ENCODE measurements around the gene PCSK1N. TPM values are rescaled to one million over a fixed set of nuclear protein-coding genes. Genes with fewer than 3 reads are reported as not detected.

Gene PCSK1N
- total and polyA plus RNA-seq, 12 donors: 0.03 to 0.78 (median 0.38) TPM; not detected in 6

- H3K36me3 ChIP-seq: no peaks in the 10 kb centered on the region
- no peak overlapping the region for H3K4me3 ChIP-seq
- WGBS, 2 donors: 94 to 96% methylated on average over 6 of the region's 6 CpGs
- H3K4me1 ChIP-seq: no peaks in the 10 kb centered on the region
- H3K27me3 ChIP-seq: peaks cover 0 to 28% (median 0%) of the 10 kb centered on the region in 7 donors
- no peak for TF ChIP-seq CTCF (IDR thresholded peaks at IDR 0.05)
- H3K27ac ChIP-seq: no peak overlapping the region
- no peaks in the 10 kb centered on the region for H3K9me3 ChIP-seq
- ATAC-seq (no peak), DNase-seq (no peak)
- intact Hi-C loops (cut with DNase I): no loop called here
These were observed 53.7 kb downstream of the PCSK1N start for GRCh38 chrX:48781705-48782104.

Other genes with a start within 250 kb of the PCSK1N start
- gene WDR13, start 238.1 kb downstream of the PCSK1N start, total RNA-seq: 100 to 1,000 TPM; 121 to 176 (median 157) TPM
- 100 to 1,000 TPM; 292 to 352 TPM for gene WDR13, start 238.1 kb downstream of the PCSK1N start, polyA plus RNA-seq
- gene WAS, start 151.8 kb downstream of the PCSK1N start, total RNA-seq: 10 to 100 TPM in 1 of 10 donors, 1 to 10 TPM in 8, under 1 TPM in 1; 0.86 to 14.3 (median 1.7) TPM
- 1 to 10 TPM; 1.9 TPM for gene WAS, start 151.8 kb downstream of the PCSK1N start, polyA plus RNA-seq
- gene SUV39H1, start 138.9 kb downstream of the PCSK1N start, total RNA-seq: 1 to 10 TPM; 2.2 to 5.6 (median 3.1) TPM
- gene SUV39H1, start 138.9 kb downstream of the PCSK1N start, polyA plus RNA-seq: 1 to 10 TPM; 1.4 to 4.6 TPM
- not detected for gene GLOD5, start 73.9 kb downstream of the PCSK1N start, total RNA-seq
- gene GLOD5, start 73.9 kb downstream of the PCSK1N start, polyA plus RNA-seq: not detected
- under 1 TPM in 2 of 10 donors, not detected in 8; 0.23 to 0.25 TPM for gene GATA1, start 49.0 kb downstream of the PCSK1N start, total RNA-seq
- gene GATA1, start 49.0 kb downstream of the PCSK1N start, polyA plus RNA-seq: under 1 TPM in 1 of 2 donors, not detected in 1; 0.07 TPM
- gene HDAC6, start 33.5 kb downstream of the PCSK1N start, total RNA-seq: 10 to 100 TPM; 28.4 to 45.6 (median 32.3) TPM
- 100 to 1,000 TPM in 1 of 2 donors, 10 to 100 TPM in 1; 31.7 to 102 TPM for gene HDAC6, start 33.5 kb downstream of the PCSK1N start, polyA plus RNA-seq
- not detected for gene ERAS, start 9.1 kb downstream of the PCSK1N start, total RNA-seq
- gene ERAS, start 9.1 kb downstream of the PCSK1N start, polyA plus RNA-seq: under 1 TPM in 1 of 2 donors, not detected in 1; 0.04 TPM
- gene TIMM17B, start 62.2 kb upstream of the PCSK1N start, total RNA-seq: 10 to 100 TPM; 58.3 to 73.4 (median 64.7) TPM
- gene TIMM17B, start 62.2 kb upstream of the PCSK1N start, polyA plus RNA-seq: 100 to 1,000 TPM in 1 of 2 donors, 10 to 100 TPM in 1; 75.1 to 100 TPM
- 10 to 100 TPM; 41.2 to 75.5 (median 52.8) TPM for gene PQBP1, start 62.3 kb upstream of the PCSK1N start, total RNA-seq
- gene PQBP1, start 62.3 kb upstream of the PCSK1N start, polyA plus RNA-seq: 100 to 1,000 TPM in 1 of 2 donors, 10 to 100 TPM in 1; 99.8 to 127 TPM
- gene SLC35A2, start 76.0 kb upstream of the PCSK1N start, total RNA-seq: 10 to 100 TPM in 8 of 10 donors, 1 to 10 TPM in 2; 9.0 to 18.2 (median 12.4) TPM
- gene SLC35A2, start 76.0 kb upstream of the PCSK1N start, polyA plus RNA-seq: 10 to 100 TPM in 1 of 2 donors, 1 to 10 TPM in 1; 6.4 to 27.7 TPM
- gene PIM2, start 83.4 kb upstream of the PCSK1N start, total RNA-seq: 10 to 100 TPM in 1 of 10 donors, 1 to 10 TPM in 9; 2.0 to 14.0 (median 3.3) TPM
- gene PIM2, start 83.4 kb upstream of the PCSK1N start, polyA plus RNA-seq: 1 to 10 TPM; 1.8 to 3.9 TPM
- 10 to 100 TPM; 17.9 to 27.3 (median 24.7) TPM for gene OTUD5, start 122.0 kb upstream of the PCSK1N start, total RNA-seq
- 10 to 100 TPM; 25.4 to 26.6 TPM for gene OTUD5, start 122.0 kb upstream of the PCSK1N start, polyA plus RNA-seq
- gene KCND1, start 136.2 kb upstream of the PCSK1N start, total RNA-seq: 1 to 10 TPM in 1 of 10 donors, under 1 TPM in 9; 0.13 to 1.7 (median 0.32) TPM
- under 1 TPM; 0.44 to 0.48 TPM for gene KCND1, start 136.2 kb upstream of the PCSK1N start, polyA plus RNA-seq
- 10 to 100 TPM; 16.2 to 26.0 (median 21.9) TPM for gene GRIPAP1, start 166.7 kb upstream of the PCSK1N start, total RNA-seq
- gene GRIPAP1, start 166.7 kb upstream of the PCSK1N start, polyA plus RNA-seq: 10 to 100 TPM; 16.6 to 34.1 TPM
- 10 to 100 TPM; 13.8 to 29.1 (median 16.1) TPM for gene TFE3, start 207.7 kb upstream of the PCSK1N start, total RNA-seq
- 10 to 100 TPM; 17.6 to 34.8 TPM for gene TFE3, start 207.7 kb upstream of the PCSK1N start, polyA plus RNA-seq
- 1 to 10 TPM in 7 of 10 donors, under 1 TPM in 3; 0.71 to 2.0 (median 1.2) TPM for gene CCDC120, start 223.4 kb upstream of the PCSK1N start, total RNA-seq
- gene CCDC120, start 223.4 kb upstream of the PCSK1N start, polyA plus RNA-seq: 1 to 10 TPM in 1 of 2 donors, under 1 TPM in 1; 0.70 to 1.7 TPM
- 10 to 100 TPM in 1 of 10 donors, 1 to 10 TPM in 9; 5.4 to 16.9 (median 8.1) TPM for gene PRAF2, start 238.4 kb upstream of the PCSK1N start, total RNA-seq
- gene PRAF2, start 238.4 kb upstream of the PCSK1N start, polyA plus RNA-seq: 10 to 100 TPM; 24.4 to 26.5 TPM
- gene WDR45, start 244.3 kb upstream of the PCSK1N start, total RNA-seq: 10 to 100 TPM; 45.7 to 84.7 (median 60.6) TPM
- gene WDR45, start 244.3 kb upstream of the PCSK1N start, polyA plus RNA-seq: 100 to 1,000 TPM in 1 of 2 donors, 10 to 100 TPM in 1; 87.7 to 107 TPM

Measured in heart right ventricle (tissue), 16 donors.